GM19351 (cell line): Measurements from ENCODE around the gene RPS3.
A peak's percentile ranks its signal among the peaks of the same experiment; 100 is the strongest.
"Not testable (repeated sequence)": the region's sequence is repeated elsewhere in the genome, so short reads cannot be mapped to it uniquely, and the experiment has no call there.

Source experiments
- ATAC-seq: cut with Tn5 transposase; IDR thresholded peaks from one replicate; pipeline ENCODE4 v1.9.1; 2021; ENCODE audit warnings: mild to moderate bottlenecking, moderate library complexity; ENCODE audit not compliant: unreplicated experiment

RPS3 gene

DNA sequence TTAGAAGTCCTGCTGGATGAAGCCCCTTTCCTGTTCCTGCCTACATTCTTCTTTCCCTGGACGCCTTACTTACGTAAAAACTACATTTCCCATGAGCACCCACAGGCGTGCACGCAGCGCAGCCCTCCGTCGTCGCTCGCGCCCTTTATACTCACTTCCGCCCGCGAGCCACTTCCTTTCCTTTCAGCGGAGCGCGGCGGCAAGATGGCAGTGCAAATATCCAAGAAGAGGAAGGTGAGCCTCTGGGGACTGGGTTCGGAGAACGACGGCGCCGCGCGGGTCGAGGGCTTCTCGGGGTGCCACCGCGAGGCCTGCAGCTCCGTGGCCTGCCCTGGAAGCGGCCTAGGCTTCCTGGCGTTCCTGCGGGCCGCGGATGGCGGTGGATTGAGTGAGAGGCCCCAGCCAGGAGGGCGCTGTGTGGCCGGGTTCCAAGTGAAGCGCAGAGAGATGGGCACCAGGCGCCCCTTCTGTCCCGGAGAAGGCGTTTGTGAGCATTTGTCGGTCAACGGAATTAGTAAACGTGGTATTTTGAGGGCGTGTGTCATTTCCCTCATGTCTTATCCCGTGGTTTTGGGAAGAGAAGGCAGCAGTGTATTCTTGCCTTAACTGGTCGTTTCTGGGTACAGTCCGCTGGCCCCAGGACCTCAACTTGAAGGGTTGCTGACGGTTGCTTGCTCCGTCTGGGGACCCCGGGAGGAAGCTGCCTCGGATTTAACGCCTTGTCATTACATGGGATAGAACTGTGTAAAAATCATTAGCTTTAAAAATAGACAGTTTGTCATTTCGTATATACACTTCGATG is at the start of gene RPS3:
Gene RPS3, plus strand, starts transcription at position 175 of the 802 bp plus-strand sequence. Its CDS starts 30 bp downstream, at position 205.
- peak; percentile 88 for ATAC-seq

DNA sequence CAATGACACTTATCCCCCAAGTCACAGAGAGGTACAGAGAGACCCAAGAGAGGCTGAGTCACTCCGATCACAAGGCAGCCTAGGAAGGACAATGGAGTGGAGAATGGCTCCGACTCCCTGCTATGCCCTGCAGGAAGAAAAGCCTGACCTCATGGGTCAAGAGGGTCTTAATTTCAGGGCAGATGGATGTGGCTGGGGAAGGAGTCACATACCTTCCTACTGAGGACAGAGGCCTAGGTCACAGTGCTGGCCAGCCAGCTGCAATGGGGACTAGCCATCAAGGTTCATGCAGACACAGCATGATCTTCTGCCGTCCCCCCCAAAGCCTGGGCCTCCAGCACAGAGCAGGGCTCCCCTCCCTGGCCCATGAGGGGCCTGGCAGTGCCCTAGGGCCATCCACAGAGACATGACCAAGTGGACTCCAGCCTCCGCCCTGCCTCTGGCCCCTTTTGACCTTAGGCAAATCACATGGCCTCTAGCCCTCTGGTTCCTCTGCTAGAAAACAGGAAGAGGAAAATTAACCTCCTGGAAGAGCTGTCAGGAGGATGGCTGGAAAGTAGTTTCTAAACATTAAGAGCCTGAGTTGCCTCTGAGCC is 49.7 kb upstream of the RPS3 start:
- ATAC-seq: no peak

DNA sequence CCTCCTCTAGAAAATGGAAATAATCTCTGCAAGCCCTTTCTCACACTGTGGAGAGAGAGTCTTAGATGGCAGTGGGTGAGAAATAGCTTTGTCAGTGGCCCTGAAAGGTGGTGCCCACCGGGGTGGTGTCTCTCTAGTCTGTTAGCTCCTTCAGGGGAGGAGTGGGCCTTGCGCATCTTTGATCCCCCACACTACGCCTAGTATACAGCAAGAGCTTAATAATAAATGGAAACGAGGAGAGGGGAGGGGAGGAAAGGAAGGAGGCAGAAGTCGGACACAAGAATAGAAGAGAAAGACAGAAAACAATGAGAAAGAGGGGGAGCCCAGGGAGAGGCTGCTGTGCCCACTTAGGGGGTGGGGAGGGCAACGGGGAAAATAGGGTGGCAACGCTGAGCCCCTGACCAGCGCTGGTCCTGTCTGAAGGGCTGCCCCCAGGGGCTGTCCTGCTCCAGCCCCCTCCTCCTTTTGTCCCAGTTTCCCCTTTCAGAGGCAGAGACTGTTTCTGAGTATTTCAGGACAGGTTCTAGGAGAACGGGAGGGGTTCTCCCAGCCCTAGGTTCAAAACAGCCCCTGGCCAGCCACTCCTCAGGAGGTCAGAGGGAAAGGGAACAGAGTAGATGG is 49.1 kb upstream of the RPS3 start:
- no peak for ATAC-seq

- ATAC-seq: no peak
Measured at GRCh38 chr11:75350743-75351540, 48.4 kb upstream of the RPS3 start.

DNA sequence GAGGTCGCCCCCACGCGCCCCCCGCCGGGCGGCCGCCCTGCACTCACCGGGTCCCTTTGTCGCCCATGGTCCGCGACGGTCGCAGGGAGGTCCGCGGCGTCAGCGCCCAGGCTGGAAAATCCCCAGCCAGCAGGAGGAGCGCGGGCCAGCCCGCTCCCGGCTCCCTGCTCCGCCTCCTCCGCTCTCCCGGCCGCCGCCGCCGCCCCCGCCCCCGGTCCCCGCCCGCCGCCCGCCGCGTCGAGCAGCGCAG is 47.9 kb upstream of the RPS3 start, which contains the start of gene ARRB1:
Gene ARRB1, minus strand, starts transcription at position 121 of the 250 bp plus-strand sequence. Its CDS starts 54 bp downstream, at position 67.
- ATAC-seq: no peak

DNA sequence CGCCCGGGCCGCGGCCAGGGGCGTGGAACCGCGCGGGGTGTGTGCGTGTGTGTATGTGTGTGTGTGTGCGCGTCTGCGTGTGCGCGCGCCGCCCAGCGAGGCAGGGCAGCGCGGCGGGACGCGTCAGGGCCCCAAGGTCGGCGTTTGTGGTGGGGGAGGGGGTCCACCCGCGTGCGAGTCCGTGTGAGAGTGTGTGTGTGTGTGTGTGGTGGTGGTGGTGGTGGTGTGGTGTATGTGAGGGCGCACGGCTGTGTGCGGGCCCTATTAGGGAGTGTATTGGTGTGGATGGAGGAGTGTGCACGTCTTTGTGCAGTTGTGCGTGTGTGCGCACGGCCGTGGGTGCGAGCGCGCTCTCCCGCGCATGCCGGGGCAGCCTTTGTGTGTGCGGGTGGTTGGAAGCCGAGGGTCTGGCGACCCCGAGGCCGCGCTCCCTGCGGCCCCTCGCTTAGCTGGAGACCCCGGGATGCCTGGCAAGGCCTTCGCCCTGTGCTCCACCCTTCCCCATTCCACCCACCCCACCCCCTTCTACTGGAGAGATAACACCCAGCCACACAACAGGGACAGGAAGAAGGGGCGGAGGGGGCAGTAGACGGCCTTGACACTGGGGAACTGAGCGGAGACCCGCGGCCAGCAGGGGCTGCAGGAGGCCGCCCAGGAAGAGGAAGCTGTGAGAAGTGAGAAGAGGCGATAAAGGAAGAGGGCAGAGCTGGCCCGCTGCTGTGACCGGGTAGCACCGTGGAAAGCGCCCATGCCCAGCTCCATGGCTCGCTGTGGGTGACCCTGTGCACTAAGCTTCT is 47.3 kb upstream of the RPS3 start:
- no peak for ATAC-seq

DNA sequence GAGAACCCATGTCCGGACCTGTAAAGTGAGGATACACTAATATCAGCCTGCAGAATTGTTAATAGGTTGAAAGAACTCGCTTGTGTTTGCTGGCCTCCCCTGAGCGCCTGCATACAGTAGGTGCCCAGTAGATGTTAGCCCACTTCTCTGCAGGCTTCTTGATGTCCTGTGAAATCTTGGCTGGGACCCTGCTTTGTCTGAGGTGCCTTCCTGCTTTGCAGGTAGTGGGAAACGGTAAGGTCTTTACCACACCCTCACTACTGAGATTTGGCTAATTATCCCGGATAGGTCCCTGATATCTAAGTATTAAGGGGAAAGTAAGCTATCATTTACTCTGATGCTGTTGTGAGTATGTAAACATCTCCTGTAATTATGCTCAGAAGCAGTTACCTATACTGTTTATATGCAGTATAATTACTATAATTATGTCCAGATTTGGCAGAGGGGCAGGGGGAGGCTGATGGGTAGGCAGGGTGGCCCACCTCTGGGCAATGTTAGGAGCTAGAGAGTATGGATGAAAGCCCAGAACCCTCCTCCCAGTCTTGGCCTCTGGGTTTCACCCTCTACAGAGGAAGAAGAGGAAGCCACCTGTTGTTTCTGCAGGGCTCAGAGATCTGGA is 46.6 kb upstream of the RPS3 start:
- no peak for ATAC-seq

GRCh38 chr11:75355051-75355450 is 44.3 kb upstream of the RPS3 start:
- no peak for ATAC-seq

- no peak for ATAC-seq
Measured at GRCh38 chr11:75356613-75357012, 42.7 kb upstream of the RPS3 start.

GRCh38 chr11:75362285-75362684 is 37.0 kb upstream of the RPS3 start:
- ATAC-seq: not testable (repeated sequence)

DNA sequence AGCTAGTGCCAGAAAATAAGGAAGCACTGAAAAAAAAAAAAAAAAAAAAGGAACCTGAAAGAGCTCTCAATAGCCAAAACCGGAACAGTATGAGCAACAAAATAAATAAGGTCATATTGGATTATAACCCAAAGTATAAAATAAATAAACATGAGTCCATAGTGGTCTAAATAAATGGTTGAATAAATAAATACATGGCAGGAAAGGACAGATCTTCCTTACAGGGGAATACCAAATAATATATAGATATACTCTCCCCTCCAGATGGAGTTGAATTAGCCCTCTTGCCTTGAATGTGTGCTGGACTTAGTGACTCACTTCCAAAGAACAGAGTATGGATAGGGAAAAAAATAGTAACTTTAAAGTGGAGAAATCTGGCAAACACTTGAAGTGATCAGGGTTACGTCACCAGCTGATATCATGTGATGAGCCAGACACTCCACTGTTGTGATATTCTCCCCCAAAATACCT is 33.6 kb upstream of the RPS3 start:
- no peak for ATAC-seq

- not testable (repeated sequence) for ATAC-seq
Measured at GRCh38 chr11:75366826-75367225, 32.5 kb upstream of the RPS3 start.

DNA sequence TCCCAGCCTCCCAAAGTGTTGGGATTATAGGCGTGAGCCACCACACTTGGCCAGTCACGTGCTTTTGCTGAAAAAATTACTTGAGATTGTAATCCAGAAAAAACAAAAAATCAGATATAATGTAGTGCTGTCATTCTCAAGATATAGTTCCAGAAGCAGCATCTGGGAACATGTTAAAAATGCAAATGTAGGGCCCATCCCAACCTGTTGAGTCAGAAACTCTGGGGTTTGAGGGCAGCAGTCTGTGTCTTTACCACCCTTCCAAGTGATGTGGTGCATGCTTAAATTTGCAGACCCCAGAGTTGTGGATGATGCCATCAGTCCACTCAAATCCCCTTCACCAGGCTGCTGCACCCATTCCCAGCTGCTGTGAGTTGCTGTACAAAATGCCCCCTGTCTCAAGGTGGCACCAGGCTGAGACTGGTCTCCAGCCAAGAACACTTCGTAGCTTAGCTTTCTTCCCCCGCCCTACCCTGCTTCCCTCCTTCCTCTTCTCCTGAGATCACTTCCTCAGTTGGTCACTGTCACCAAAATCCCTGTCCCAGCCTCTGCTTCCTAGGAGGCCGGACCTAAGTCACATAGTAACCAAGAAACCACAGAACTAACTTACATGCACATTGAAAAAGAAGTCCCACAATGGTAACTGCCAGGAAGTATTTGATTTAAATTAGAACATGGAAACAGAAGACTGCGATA is 29.6 kb upstream of the RPS3 start:
- no peak for ATAC-seq

- ATAC-seq: no peak
Measured at GRCh38 chr11:75371949-75372876, 27.1 kb upstream of the RPS3 start.

- ATAC-seq: no peak
Measured at GRCh38 chr11:75373201-75373600, 26.1 kb upstream of the RPS3 start.

- no peak for ATAC-seq
Measured at GRCh38 chr11:75374646-75375045, 24.7 kb upstream of the RPS3 start.

DNA sequence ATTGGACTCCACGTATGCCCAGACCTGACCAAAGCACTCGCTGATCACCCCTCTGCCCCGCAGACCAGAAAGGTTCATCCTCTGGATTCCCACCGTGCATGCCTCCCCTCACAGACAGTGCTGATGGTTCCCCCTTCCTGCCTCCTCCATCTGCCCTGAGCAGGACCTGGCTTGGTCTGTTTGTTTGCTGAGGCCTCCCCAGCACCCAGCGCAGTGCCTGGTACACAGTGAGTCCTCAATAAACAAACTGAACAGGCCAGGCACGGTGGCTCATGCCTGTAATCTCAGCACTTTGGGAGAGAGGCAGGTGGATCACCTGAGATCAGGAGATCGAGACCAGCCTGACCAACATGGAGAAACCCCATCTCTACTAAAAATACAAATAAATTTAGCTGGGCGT is 23.7 kb upstream of the RPS3 start:
- no peak for ATAC-seq

- ATAC-seq: no peak
Measured at GRCh38 chr11:75376175-75376574, 23.1 kb upstream of the RPS3 start.
